CD4-positive, CD25-positive, alpha-beta regulatory T cell (primary cell): ENCODE results near the gene ERO1A. TPM values are rescaled to one million over a fixed set of nuclear protein-coding genes. Genes with fewer than 3 reads are reported as not detected.
"Not testable (repeated sequence)": the region's sequence is repeated elsewhere in the genome, so short reads cannot be mapped to it uniquely, and the experiment has no call there.

Experiments
- ATAC-seq, 2 donors: fragments of 150-1000 bp; cut with Tn5 transposase; one replicate each; pipeline ENCODE4 v1.10.0; 2021; ENCODE audit warnings: low read depth in 2 of 2, moderate number of reproducible peaks in 2 of 2, moderate library complexity in 1 of 2
- DNase-seq, 3 donors: peaks; one replicate each; pipeline versions ENCODE4 v3.0.0 to v3.0.0-alpha.2; 2012 to 2022; ENCODE audit warnings: mixed read lengths in 1 of 3
- H3K27ac ChIP-seq: one replicate; pipeline ENCODE4 v1.7.0; 2013; ENCODE audit warnings: mild to moderate bottlenecking, low read length; ENCODE audit not compliant: insufficient read depth, poor library complexity, severe bottlenecking
- H3K27me3 ChIP-seq: one replicate; pipeline ENCODE4 v1.7.0; 2013; ENCODE audit warnings: low read length; ENCODE audit not compliant: control insufficient read depth, insufficient read depth
- H3K36me3 ChIP-seq: one replicate; pipeline ENCODE4 v1.7.0; 2013; ENCODE audit warnings: mild to moderate bottlenecking, low read length, moderate library complexity; ENCODE audit not compliant: control insufficient read depth, insufficient read depth
- H3K4me1 ChIP-seq: 2 replicates; pipeline ENCODE4 v1.7.0; 2013; ENCODE audit warnings: mild to moderate bottlenecking, low read length; ENCODE audit not compliant: insufficient read depth, control insufficient read depth, poor library complexity, severe bottlenecking
- H3K4me3 ChIP-seq: one replicate; pipeline ENCODE4 v1.7.0; 2013; ENCODE audit warnings: low read depth, mild to moderate bottlenecking, low read length, moderate library complexity
- H3K9me3 ChIP-seq, 2 experiments: 1 replicate in 1 of 2; 2 replicates in 1 of 2; pipeline ENCODE4 v1.7.0; 2013; ENCODE audit warnings: low read length in 2 of 2, mild to moderate bottlenecking in 1 of 2, moderate library complexity in 1 of 2; ENCODE audit not compliant: control insufficient read depth in 2 of 2
- H3K27ac Mint-ChIP-seq, 3 donors: one replicate each; pipeline ENCODE4 v1.8.0; 2020 to 2022; ENCODE audit warnings: mild to moderate bottlenecking in 3 of 3, mixed read lengths in 3 of 3, moderate library complexity in 2 of 3
- H3K27me3 Mint-ChIP-seq: one replicate; pipeline ENCODE4 v1.8.0; 2022; ENCODE audit warnings: mild to moderate bottlenecking, mixed read lengths
- H3K36me3 Mint-ChIP-seq: one replicate; pipeline ENCODE4 v1.8.0; 2020; ENCODE audit warnings: mixed read lengths
- H3K4me1 Mint-ChIP-seq, 4 donors: one replicate each; pipeline ENCODE4 v1.8.0; 2020 to 2022; ENCODE audit warnings: mixed read lengths in 4 of 4, mild to moderate bottlenecking in 1 of 4
- H3K4me3 Mint-ChIP-seq, 4 donors: one replicate each; pipeline ENCODE4 v1.8.0; 2020 to 2022; ENCODE audit warnings: mild to moderate bottlenecking in 4 of 4, mixed read lengths in 4 of 4, moderate library complexity in 3 of 4
- H3K9me3 Mint-ChIP-seq, 7 donors: one replicate each; pipeline ENCODE4 v1.8.0; 2020 to 2022; ENCODE audit warnings: mixed read lengths in 7 of 7, mild to moderate bottlenecking in 3 of 7, moderate library complexity in 2 of 7
- polyA plus RNA-seq, 4 donors: library from polyadenylated mRNA; unstranded; fragments of 300-500 nt; fragmentation: Illumina TruSeq; gene quantifications; one replicate each; pipeline ENCODE4 v1.2.3, GENCODE V29; 2021
- total RNA-seq: library from RNA; stranded (reverse); gene quantifications from one replicate; pipeline ENCODE4 v1.2.3, GENCODE V29; 2022

The ERO1A gene
- total and polyA plus RNA-seq, 5 donors from 2014 or later, result 48.3 to 72.9 (median 64.4) TPM

GRCh38 chr14:52729925-52730708 is 34.8 kb upstream of the ERO1A start, which contains the start of gene STYX:
STYX (plus strand) TSS chr14:52730166; CDS start chr14:52730475, 309 bp downstream.
- peaks cover 0 to 1% (median 0%) of the 10 kb centered on the region in 7 donors for H3K9me3 Mint-ChIP-seq
- peak within 1 kb of the TSS; percentile 91 to 97 (median 94) for H3K4me3 Mint-ChIP-seq
- H3K4me1 Mint-ChIP-seq, result peaks cover 21 to 54% (median 39%) of the 10 kb centered on the region in 4 donors
- H3K27ac Mint-ChIP-seq, result peak within 1 kb of the TSS; percentile 72 to 93 (median 92)
- peak within 1 kb of the TSS; percentile 83 for H3K27ac ChIP-seq
- peaks cover 36% of the 10 kb centered on the region for H3K36me3 ChIP-seq
- peaks cover 34% of the 10 kb centered on the region for H3K36me3 Mint-ChIP-seq
- peak; percentile 95 to 99 (median 99) for DNase-seq
- H3K27me3 Mint-ChIP-seq, result no peaks in the 10 kb centered on the region
- no peaks in the 10 kb centered on the region for H3K27me3 ChIP-seq
- peak; percentile 96 to 98 for ATAC-seq
- no peaks in the 10 kb centered on the region for H3K9me3 ChIP-seq
- peak within 1 kb of the TSS; percentile 96 for H3K4me3 ChIP-seq
- peaks cover 29% of the 10 kb centered on the region for H3K4me1 ChIP-seq

- no peak for ATAC-seq
- H3K27ac ChIP-seq, result peak overlapping the region; percentile 81
- peaks cover 30% of the 10 kb centered on the region for H3K4me1 ChIP-seq
- H3K27me3 ChIP-seq, result no peaks in the 10 kb centered on the region
- H3K27me3 Mint-ChIP-seq, result no peaks in the 10 kb centered on the region
- no peak for DNase-seq
- H3K4me3 ChIP-seq, result peak overlapping the region; percentile 96
- H3K4me3 Mint-ChIP-seq, result peak overlapping the region; percentile 91 to 97 (median 94)
- H3K36me3 ChIP-seq, result peaks cover 42% of the 10 kb centered on the region
- peaks cover 22 to 55% (median 41%) of the 10 kb centered on the region in 4 donors for H3K4me1 Mint-ChIP-seq
- H3K9me3 Mint-ChIP-seq, result peaks cover 0 to 1% (median 0%) of the 10 kb centered on the region in 7 donors
- no peaks in the 10 kb centered on the region for H3K9me3 ChIP-seq
- H3K27ac Mint-ChIP-seq, result peak overlapping the region; percentile 52 to 93 (median 92)
- H3K36me3 Mint-ChIP-seq, result peaks cover 34% of the 10 kb centered on the region
Observed at GRCh38 chr14:52729585-52729924, 34.2 kb upstream of the ERO1A start.

- Histone ChIP-seq H3K27ac (peak overlapping the region; percentile 81), H3K36me3 (peaks cover 41% of the 10 kb centered on the region), H3K4me1 (peaks cover 33% of the 10 kb centered on the region)
- not testable (repeated sequence) for H3K9me3 ChIP-seq, DNase-seq, H3K9me3 Mint-ChIP-seq, ATAC-seq, H3K27me3 ChIP-seq, H3K27me3 Mint-ChIP-seq, H3K4me3 ChIP-seq
- Mint-ChIP-seq H3K4me1 (peaks cover 22 to 55% (median 39%) of the 10 kb centered on the region in 4 donors), H3K36me3 (peaks cover 31% of the 10 kb centered on the region), H3K4me3 (peak overlapping the region; percentile 43 to 91 (median 78)), H3K27ac (peak overlapping the region; percentile 7 to 92 (median 49))
Observed at GRCh38 chr14:52729035-52729434, 33.7 kb upstream of the ERO1A start.

- Histone ChIP-seq H3K4me1 (peaks cover 41% of the 10 kb centered on the region), H3K36me3 (peaks cover 43% of the 10 kb centered on the region)
- ATAC-seq, H3K4me3 Mint-ChIP-seq, H3K27me3 ChIP-seq, H3K9me3 Mint-ChIP-seq, H3K27me3 Mint-ChIP-seq, H3K27ac ChIP-seq, H3K9me3 ChIP-seq, H3K4me3 ChIP-seq, H3K27ac Mint-ChIP-seq, DNase-seq: not testable (repeated sequence)
- peaks cover 23 to 53% (median 38%) of the 10 kb centered on the region in 4 donors for H3K4me1 Mint-ChIP-seq
- H3K36me3 Mint-ChIP-seq, result peaks cover 25% of the 10 kb centered on the region
Observed at GRCh38 chr14:52727509-52727908, 32.2 kb upstream of the ERO1A start.

- peak; percentile 53 to 72 for ATAC-seq
- peaks cover 71% of the 10 kb centered on the region for H3K36me3 ChIP-seq
Observed at GRCh38 chr14:52724360-52724644, 28.9 kb upstream of the ERO1A start.

GRCh38 chr14:52723514-52724359 is 28.4 kb upstream of the ERO1A start:
- peaks cover 76% of the 10 kb centered on the region for H3K36me3 ChIP-seq
- Mint-ChIP-seq H3K27ac (peak overlapping the region; percentile 34 to 82 (median 57)), H3K9me3 (no peaks in the 10 kb centered on the region), H3K27me3 (no peaks in the 10 kb centered on the region), H3K4me1 (peaks cover 27 to 46% (median 38%) of the 10 kb centered on the region in 4 donors), H3K36me3 (peaks cover 42% of the 10 kb centered on the region), H3K4me3 (peak overlapping the region; percentile 6 to 74 (median 66))
- ATAC-seq (no peak), DNase-seq (no peak)
- H3K4me1 ChIP-seq, result peaks cover 26% of the 10 kb centered on the region
- H3K4me3 ChIP-seq, result peak overlapping the region; percentile 38
- peak overlapping the region; percentile 57 for H3K27ac ChIP-seq
- H3K9me3 ChIP-seq, result no peaks in the 10 kb centered on the region
- H3K27me3 ChIP-seq, result no peaks in the 10 kb centered on the region

More at GRCh38 chr14:52724360-52724644, 28.9 kb upstream of the ERO1A start:
- Histone ChIP-seq H3K4me3 (peak overlapping the region; percentile 38), H3K4me1 (peaks cover 26% of the 10 kb centered on the region), H3K27me3 (no peaks in the 10 kb centered on the region), H3K9me3 (no peaks in the 10 kb centered on the region), H3K27ac (peak overlapping the region; percentile 51)
- Mint-ChIP-seq H3K36me3 (peaks cover 42% of the 10 kb centered on the region), H3K27ac (peak overlapping the region; percentile 34 to 82 (median 57)), H3K4me3 (peak overlapping the region; percentile 6 to 74 (median 66)), H3K9me3 (no peaks in the 10 kb centered on the region), H3K27me3 (no peaks in the 10 kb centered on the region), H3K4me1 (peaks cover 27 to 45% (median 40%) of the 10 kb centered on the region in 4 donors)
- DNase-seq, result no peak

GRCh38 chr14:52716155-52716554 is 20.8 kb upstream of the ERO1A start:
- no peak overlapping the region for H3K27ac Mint-ChIP-seq
- Histone ChIP-seq H3K27me3 (no peaks in the 10 kb centered on the region), H3K27ac (no peak overlapping the region), H3K4me3 (no peak overlapping the region), H3K4me1 (no peaks in the 10 kb centered on the region), H3K36me3 (peaks cover 84% of the 10 kb centered on the region), H3K9me3 (no peaks in the 10 kb centered on the region)
- peaks cover 10 to 24% (median 17%) of the 10 kb centered on the region in 4 donors for H3K4me1 Mint-ChIP-seq
- ATAC-seq (no peak), DNase-seq (no peak)
- no peaks in the 10 kb centered on the region for H3K27me3 Mint-ChIP-seq
- peaks cover 0 to 1% (median 0%) of the 10 kb centered on the region in 7 donors for H3K9me3 Mint-ChIP-seq
- no peak overlapping the region for H3K4me3 Mint-ChIP-seq
- peaks cover 33% of the 10 kb centered on the region for H3K36me3 Mint-ChIP-seq
